NT2/D1 (cell line): Measurements from ENCODE around the gene OXCT2.
A peak's percentile ranks its signal among the peaks of the same experiment; 100 is the strongest.
"Not testable (repeated sequence)": the region's sequence is repeated elsewhere in the genome, so short reads cannot be mapped to it uniquely, and the experiment has no call there.

Experiments
- DNase-seq: peaks from one replicate; pipeline ENCODE4 v3.0.0-alpha.2; 2011; ENCODE audit warnings: low read depth, low spot score
- H3K27me3 ChIP-seq: 2 replicates; pipeline ENCODE4 v1.6.0; 2011; ENCODE audit warnings: mild to moderate bottlenecking; ENCODE audit not compliant: insufficient read length, insufficient read depth
- H3K36me3 ChIP-seq: 2 replicates; pipeline ENCODE4 v1.6.1; 2011; ENCODE audit warnings: mild to moderate bottlenecking, low read length, mixed read lengths; ENCODE audit not compliant: insufficient read depth, insufficient read length
- H3K4me1 ChIP-seq: 2 replicates; pipeline ENCODE4 v1.5.1; 2011; ENCODE audit not compliant: insufficient read depth, insufficient read length
- H3K4me3 ChIP-seq: 2 replicates; pipeline ENCODE4 v1.5.1; 2011; ENCODE audit warnings: low read depth; ENCODE audit not compliant: insufficient read length
- H3K9ac ChIP-seq: 2 replicates; pipeline ENCODE4 v1.6.0; 2011; ENCODE audit warnings: low read depth; ENCODE audit not compliant: insufficient read length
- H3K9me3 ChIP-seq: 2 replicates; pipeline ENCODE4 v1.5.1; 2011; ENCODE audit warnings: mild to moderate bottlenecking, low read length; ENCODE audit not compliant: insufficient read depth
- SUZ12 ChIP-seq: IDR thresholded peaks from 2 replicates; pipeline ENCODE4 v1.6.1; 2011; ENCODE audit not compliant: insufficient read length, insufficient read depth; ENCODE audit errors: extremely low read depth
- YY1 ChIP-seq: IDR thresholded peaks from 2 replicates; pipeline ENCODE4 v1.6.1; 2011; ENCODE audit not compliant: insufficient read length, insufficient read depth
- ZNF274 ChIP-seq: IDR thresholded peaks from 2 replicates; pipeline ENCODE4 v1.6.1; 2011; ENCODE audit warnings: mild to moderate bottlenecking, low read depth, low read length

Gene OXCT2

GRCh38 chr1:39771022-39771532, at the start of gene OXCT2:
OXCT2 (minus strand) TSS chr1:39771348; CDS start chr1:39771255, 93 bp downstream.
- DNase-seq, H3K4me3 ChIP-seq, H3K9me3 ChIP-seq, H3K9ac ChIP-seq, H3K36me3 ChIP-seq, H3K4me1 ChIP-seq: not testable (repeated sequence)
- H3K27me3 ChIP-seq = peaks cover 17% of the 10 kb centered on the region

- Histone ChIP-seq H3K4me1 (peaks cover 7% of the 10 kb centered on the region), H3K27me3 (peaks cover 3% of the 10 kb centered on the region), H3K4me3 (no peak overlapping the region), H3K9me3 (no peaks in the 10 kb centered on the region; the same call in 1 of the 2 replicates), H3K9ac (no peak overlapping the region), H3K36me3 (no peaks in the 10 kb centered on the region)
- no peak for DNase-seq
- no peak for TF ChIP-seq SUZ12
These were observed 48.1 kb upstream of the OXCT2 start for GRCh38 chr1:39819091-39819812.

- Histone ChIP-seq H3K4me3 (no peak overlapping the region), H3K4me1 (peaks cover 7% of the 10 kb centered on the region), H3K27me3 (peaks cover 3% of the 10 kb centered on the region), H3K9ac (no peak overlapping the region), H3K9me3 (no peaks in the 10 kb centered on the region; the same call in 1 of the 2 replicates), H3K36me3 (no peaks in the 10 kb centered on the region)
- no peak for DNase-seq
- TF ChIP-seq ZNF274 (no peak), YY1 (no peak), SUZ12 (no peak)
These were observed 47.3 kb upstream of the OXCT2 start for GRCh38 chr1:39818482-39818881.

GRCh38 chr1:39817091-39817932, 46.2 kb upstream of the OXCT2 start:
- not testable (repeated sequence) for H3K9ac ChIP-seq, DNase-seq, H3K4me3 ChIP-seq

GRCh38 chr1:39816415-39817090, 45.4 kb upstream of the OXCT2 start:
- Histone ChIP-seq H3K27me3 (peaks cover 3% of the 10 kb centered on the region), H3K4me1 (peaks cover 3% of the 10 kb centered on the region), H3K4me3 (no peak overlapping the region), H3K9ac (no peak overlapping the region), H3K9me3 (no peaks in the 10 kb centered on the region; the same call in 1 of the 2 replicates), H3K36me3 (no peaks in the 10 kb centered on the region)
- peak; percentile 81 for DNase-seq
- no peak for TF ChIP-seq SUZ12
- no peak for TF ChIP-seq YY1
- TF ChIP-seq ZNF274 = no peak

More at GRCh38 chr1:39817091-39817932, 46.2 kb upstream of the OXCT2 start:
- not testable (repeated sequence) for H3K4me1 ChIP-seq, H3K27me3 ChIP-seq, H3K9me3 ChIP-seq, H3K36me3 ChIP-seq

- no peak overlapping the region for H3K9ac ChIP-seq
- H3K9me3 ChIP-seq = no peaks in the 10 kb centered on the region
- peaks cover 3% of the 10 kb centered on the region for H3K27me3 ChIP-seq
- H3K4me1 ChIP-seq = peaks cover 1% of the 10 kb centered on the region
- H3K4me3 ChIP-seq = no peak overlapping the region
- TF ChIP-seq YY1 (no peak), ZNF274 (no peak)
- H3K36me3 ChIP-seq = no peaks in the 10 kb centered on the region
- DNase-seq = no peak
These were observed 41.8 kb upstream of the OXCT2 start for GRCh38 chr1:39812913-39813312.

- no peak overlapping the region for H3K9ac ChIP-seq
- H3K4me3 ChIP-seq = no peak overlapping the region
- H3K4me1 ChIP-seq = no peaks in the 10 kb centered on the region
- no peaks in the 10 kb centered on the region for H3K27me3 ChIP-seq
- no peak for DNase-seq
- H3K9me3 ChIP-seq = peaks cover 18% of the 10 kb centered on the region; the same call in 1 of the 2 replicates
- TF ChIP-seq ZNF274 (no peak), SUZ12 (no peak), YY1 (no peak)
- H3K36me3 ChIP-seq = no peaks in the 10 kb centered on the region
These were observed 37.8 kb upstream of the OXCT2 start for GRCh38 chr1:39808784-39809517.
